RWPE2 (cell line): ENCODE data around the gene GNB1L.

ENCODE experiments used
- ATAC-seq: fragments of 200-7000 bp; cut with Tn5 transposase; 3 replicates; pipeline ENCODE4 v1.9.1; 2021; ENCODE audit warnings: low read depth
- DNase-seq: peaks from one replicate; pipeline ENCODE4 v3.0.0-alpha.2; 2020; ENCODE audit warnings: low spot score
- H3K27ac ChIP-seq: fragments of 450-650 bp; 2 replicates; pipeline ENCODE4 v1.5.1; 2017; ENCODE audit warnings: mild to moderate bottlenecking; ENCODE audit not compliant: poor library complexity, severe bottlenecking
- H3K27me3 ChIP-seq: fragments of 250-450 bp; sonication (Bioruptor Pico); 2 replicates; pipeline ENCODE4 v1.5.1; 2021; ENCODE audit warnings: mild to moderate bottlenecking, moderate library complexity; ENCODE audit not compliant: insufficient read depth, poor library complexity, severe bottlenecking
- H3K36me3 ChIP-seq: fragments of 250-450 bp; sonication (Bioruptor Pico); 2 replicates; pipeline ENCODE4 v1.5.1; 2020; ENCODE audit warnings: low read depth, mild to moderate bottlenecking, moderate library complexity
- H3K4me1 ChIP-seq: fragments of 250-450 bp; sonication (Bioruptor Pico); 2 replicates; pipeline ENCODE4 v1.5.1; 2021; ENCODE audit warnings: mild to moderate bottlenecking, moderate library complexity; ENCODE audit not compliant: insufficient read depth, poor library complexity, severe bottlenecking
- H3K4me3 ChIP-seq: fragments of 250-450 bp; sonication (Bioruptor Pico); 2 replicates; pipeline ENCODE4 v1.5.1; 2021; ENCODE audit warnings: mild to moderate bottlenecking, moderate library complexity; ENCODE audit not compliant: severe bottlenecking
- H3K9me3 ChIP-seq: fragments of 250-450 bp; sonication (Bioruptor Pico); 2 replicates; pipeline ENCODE4 v1.5.1; 2021; ENCODE audit warnings: mild to moderate bottlenecking, moderate library complexity; ENCODE audit not compliant: severe bottlenecking
- CTCF ChIP-seq: fragments of 450-650 bp; IDR thresholded peaks from one replicate; pipeline ENCODE4 v1.5.1; 2017; ENCODE audit warnings: mild to moderate bottlenecking, moderate library complexity; ENCODE audit not compliant: poor library complexity, severe bottlenecking

Gene GNB1L

DNA sequence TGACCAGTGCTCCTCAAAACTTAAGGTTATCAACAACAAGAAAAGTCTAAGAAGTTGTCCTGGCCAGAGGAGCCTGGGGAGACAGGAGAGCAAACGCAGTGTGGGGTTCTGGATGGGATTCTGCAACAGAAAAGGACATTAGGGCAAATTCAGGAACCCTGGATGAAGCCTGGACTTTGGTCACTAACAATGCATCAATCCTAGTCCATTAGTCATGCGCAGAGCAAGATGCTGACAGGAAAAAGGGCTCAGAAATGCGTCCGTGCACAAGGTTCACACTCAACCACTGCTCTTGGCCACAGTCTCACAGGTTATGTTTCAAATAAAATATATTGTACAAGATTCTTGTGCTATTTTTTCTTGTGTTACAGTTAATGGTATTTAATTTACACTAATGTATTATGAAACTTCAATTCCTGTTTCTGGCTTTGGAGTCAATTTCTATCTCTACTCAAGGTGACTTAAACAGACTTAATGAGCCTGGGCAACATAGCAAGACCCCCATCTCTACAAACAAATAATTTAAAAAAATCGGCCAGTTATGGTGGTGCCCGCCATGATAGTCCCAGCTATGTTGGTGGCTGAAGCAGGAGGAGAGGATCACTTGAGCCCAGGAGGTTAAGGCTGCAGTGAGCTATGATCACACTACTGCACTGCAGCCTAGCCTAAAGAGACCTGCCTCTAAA is 13.6 kb downstream of the GNB1L start:
- Histone ChIP-seq H3K36me3 (no peaks in the 10 kb centered on the region; the same call in 1 of the 2 replicates), H3K4me1 (peaks cover 18% of the 10 kb centered on the region), H3K4me3 (no peak overlapping the region), H3K27ac (no peak overlapping the region), H3K9me3 (no peaks in the 10 kb centered on the region), H3K27me3 (no peaks in the 10 kb centered on the region)
- TF ChIP-seq CTCF, result no peak
- DNase-seq (no peak), ATAC-seq (no peak)

DNA sequence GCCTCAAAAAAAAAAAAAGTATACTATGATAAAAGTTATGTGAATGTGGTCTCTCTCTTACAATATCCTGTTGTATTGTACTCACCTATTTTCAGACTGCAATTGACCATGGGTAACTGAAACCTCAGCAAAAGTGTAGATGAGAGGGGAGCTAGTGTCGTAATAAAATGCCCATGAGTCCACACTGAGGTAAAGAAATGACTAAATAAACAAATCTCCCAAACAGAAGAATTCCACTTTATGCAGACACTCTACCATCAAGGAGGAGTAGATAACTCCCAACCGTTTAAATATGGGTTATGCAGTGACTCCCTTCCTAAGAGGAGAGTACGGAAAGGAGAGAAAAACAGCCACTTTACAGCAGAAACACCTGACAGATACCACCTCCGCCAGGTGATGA is 14.6 kb downstream of the GNB1L start:
- Histone ChIP-seq H3K9me3 (no peaks in the 10 kb centered on the region), H3K4me1 (peaks cover 18% of the 10 kb centered on the region), H3K27me3 (no peaks in the 10 kb centered on the region), H3K4me3 (no peak overlapping the region), H3K27ac (no peak overlapping the region), H3K36me3 (no peaks in the 10 kb centered on the region)
- DNase-seq (no peak), ATAC-seq (no peak)
- no peak for TF ChIP-seq CTCF

DNA sequence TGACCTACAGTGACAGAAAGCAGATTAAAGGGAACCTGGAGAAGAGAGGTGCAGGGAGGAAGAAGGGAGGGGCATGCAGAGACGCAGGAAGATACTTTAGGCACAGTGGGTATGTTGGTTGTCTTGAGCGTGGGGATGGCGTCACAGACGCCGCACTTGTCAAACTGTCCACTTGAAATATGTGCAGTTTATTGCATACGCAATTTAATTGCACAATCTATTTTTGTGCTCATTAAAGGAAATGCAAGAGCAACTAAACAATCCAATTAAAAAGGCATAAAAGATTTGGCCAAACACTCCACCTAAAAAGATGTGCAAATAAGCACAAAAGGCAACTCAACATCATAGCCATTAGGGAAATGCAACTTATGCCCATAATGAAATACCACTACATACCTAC is 16.8 kb downstream of the GNB1L start:
- H3K36me3 ChIP-seq, result no peaks in the 10 kb centered on the region
- no peak overlapping the region for H3K4me3 ChIP-seq
- TF ChIP-seq CTCF, result no peak
- no peaks in the 10 kb centered on the region for H3K27me3 ChIP-seq
- ATAC-seq (no peak), DNase-seq (no peak)
- H3K27ac ChIP-seq, result no peak overlapping the region
- no peaks in the 10 kb centered on the region for H3K4me1 ChIP-seq
- H3K9me3 ChIP-seq, result no peaks in the 10 kb centered on the region

GRCh38 chr22:19836512-19836911 is 18.2 kb downstream of the GNB1L start:
- ATAC-seq, result no peak

More at GRCh38 chr22:19836512-19836911, 18.2 kb downstream of the GNB1L start:
- H3K4me1 ChIP-seq, result no peaks in the 10 kb centered on the region
- H3K36me3 ChIP-seq, result no peaks in the 10 kb centered on the region
- no peak overlapping the region for H3K4me3 ChIP-seq
- no peak overlapping the region for H3K27ac ChIP-seq
- H3K9me3 ChIP-seq, result no peaks in the 10 kb centered on the region
- TF ChIP-seq CTCF, result no peak
- DNase-seq, result no peak
- H3K27me3 ChIP-seq, result no peaks in the 10 kb centered on the region
